Activated T-helper 1 cell treated with anti-CD3 and anti-CD28 coated beads, Interleukin-12 subunit alpha, Interleukin-12 subunit beta, Interleukin-2, Interleukin-4 antibody, amounts not matched to agents 30 ng/mL and 10 ng/mL and 1 ng/mL, durations not matched to agents 14 hours and 24 hours and 36 hours (primary cell): ENCODE data around the gene RPS5. TPM values are rescaled to one million over a fixed set of nuclear protein-coding genes. Genes with fewer than 3 reads are reported as not detected.
"Not testable (repeated sequence)": the region's sequence is repeated elsewhere in the genome, so short reads cannot be mapped to it uniquely, and the experiment has no call there.

Experiments used
- DNase-seq: peaks from one replicate; pipeline ENCODE4 v3.0.0; 2021; ENCODE audit warnings: low spot score
- H3K27ac Mint-ChIP-seq: one replicate; pipeline ENCODE4 v1.8.0; 2021; ENCODE audit warnings: mild to moderate bottlenecking, mixed read lengths
- H3K27me3 Mint-ChIP-seq: one replicate; pipeline ENCODE4 v1.8.0; 2022; ENCODE audit warnings: mild to moderate bottlenecking, moderate library complexity, mixed read lengths; ENCODE audit not compliant: insufficient read depth
- H3K36me3 Mint-ChIP-seq: one replicate; pipeline ENCODE4 v1.8.0; 2021; ENCODE audit warnings: low read depth, mixed read lengths
- H3K4me1 Mint-ChIP-seq: one replicate; pipeline ENCODE4 v1.8.0; 2021; ENCODE audit warnings: low read depth, mixed read lengths
- H3K4me3 Mint-ChIP-seq: one replicate; pipeline ENCODE4 v1.8.0; 2021; ENCODE audit warnings: mild to moderate bottlenecking, moderate library complexity, mixed read lengths
- H3K9me3 Mint-ChIP-seq: one replicate; pipeline ENCODE4 v1.8.0; 2021; ENCODE audit warnings: mixed read lengths
- intact Hi-C: fragments of 100-400 bp; cut with micrococcal nuclease; formaldehyde crosslinking; loops from one replicate; pipeline ENCODE4 v1.15.1; 2024
- total RNA-seq: library from RNA; stranded (reverse); gene quantifications from 2 replicates; pipeline ENCODE4 v1.2.3, GENCODE V29; 2022

The RPS5 gene
- total RNA-seq, 1 donor from 2014 or later = 1,157 TPM

- Mint-ChIP-seq H3K36me3 (peaks cover 5% of the 10 kb centered on the region), H3K4me3 (peak within 1 kb of the TSS; percentile 84), H3K9me3 (no peaks in the 10 kb centered on the region), H3K27ac (peak within 1 kb of the TSS; percentile 98), H3K27me3 (no peaks in the 10 kb centered on the region), H3K4me1 (peaks cover 35% of the 10 kb centered on the region)
- intact Hi-C loops = loop anchor here (1.0 to 2.0 kb wide), 12 partner anchors 32 to 594 kb away; partner anchors contain the start of genes ERVK3-1, UBE2M, ZNF132 and ZNF274
- peak; percentile 90 for DNase-seq
Measured at GRCh38 chr19:58408152-58409009, 21.3 kb downstream of the RPS5 start, which contains the start of gene ZNF584. TSS of gene ZNF584 (plus strand) at chr19:58408649. CDS start at chr19:58409148, 499 bp downstream.

- DNase-seq = no peak
- H3K4me1 Mint-ChIP-seq = peaks cover 30% of the 10 kb centered on the region
- intact Hi-C loops = loop anchor here (2.0 kb wide), 2 partner anchors 46 to 594 kb away; partner anchors contain the start of genes ZNF497 and ZNF552
- no peaks in the 10 kb centered on the region for H3K9me3 Mint-ChIP-seq
- H3K4me3 Mint-ChIP-seq = peak overlapping the region; percentile 84
- peaks cover 5% of the 10 kb centered on the region for H3K36me3 Mint-ChIP-seq
- no peaks in the 10 kb centered on the region for H3K27me3 Mint-ChIP-seq
- H3K27ac Mint-ChIP-seq = peak overlapping the region; percentile 67
Measured at GRCh38 chr19:58409010-58409790, 22.1 kb downstream of the RPS5 start.

- Mint-ChIP-seq H3K36me3 (peaks cover 47% of the 10 kb centered on the region), H3K9me3 (peaks cover 19% of the 10 kb centered on the region), H3K27me3 (no peaks in the 10 kb centered on the region), H3K27ac (no peak overlapping the region), H3K4me1 (no peaks in the 10 kb centered on the region), H3K4me3 (no peak overlapping the region)
- intact Hi-C loops = no loop called here
- no peak for DNase-seq
Measured at GRCh38 chr19:58416604-58417003, 29.5 kb downstream of the RPS5 start.

GRCh38 chr19:58417071-58417470 lies 30.0 kb downstream of the RPS5 start:
- Mint-ChIP-seq H3K9me3 (peaks cover 21% of the 10 kb centered on the region), H3K27me3 (no peaks in the 10 kb centered on the region), H3K36me3 (peaks cover 49% of the 10 kb centered on the region), H3K4me1 (no peaks in the 10 kb centered on the region), H3K4me3 (no peak overlapping the region), H3K27ac (no peak overlapping the region)
- no peak for DNase-seq
- intact Hi-C loops = no loop called here

GRCh38 chr19:58428617-58429016 lies 41.5 kb downstream of the RPS5 start:
- no peaks in the 10 kb centered on the region for H3K27me3 Mint-ChIP-seq
- H3K36me3 Mint-ChIP-seq = peaks cover 19% of the 10 kb centered on the region
- no peaks in the 10 kb centered on the region for H3K4me1 Mint-ChIP-seq
- H3K27ac Mint-ChIP-seq = no peak overlapping the region
- H3K9me3 Mint-ChIP-seq = peaks cover 74% of the 10 kb centered on the region
- intact Hi-C loops = no loop called here
- DNase-seq = no peak
- H3K4me3 Mint-ChIP-seq = no peak overlapping the region

GRCh38 chr19:58429745-58430144 lies 42.7 kb downstream of the RPS5 start:
- intact Hi-C loops = no loop called here
- H3K36me3 Mint-ChIP-seq = peaks cover 27% of the 10 kb centered on the region
- no peak overlapping the region for H3K4me3 Mint-ChIP-seq
- no peaks in the 10 kb centered on the region for H3K4me1 Mint-ChIP-seq
- no peak for DNase-seq
- no peaks in the 10 kb centered on the region for H3K27me3 Mint-ChIP-seq
- H3K27ac Mint-ChIP-seq = no peak overlapping the region
- H3K9me3 Mint-ChIP-seq = peaks cover 80% of the 10 kb centered on the region

- no peak overlapping the region for H3K27ac Mint-ChIP-seq
- peaks cover 5% of the 10 kb centered on the region for H3K4me1 Mint-ChIP-seq
- intact Hi-C loops = no loop called here
- H3K4me3 Mint-ChIP-seq = no peak overlapping the region
- no peak for DNase-seq
- peaks cover 60% of the 10 kb centered on the region for H3K36me3 Mint-ChIP-seq
- H3K9me3 Mint-ChIP-seq = peaks cover 86% of the 10 kb centered on the region
- H3K27me3 Mint-ChIP-seq = no peaks in the 10 kb centered on the region
Measured at GRCh38 chr19:58434217-58434616, 47.1 kb downstream of the RPS5 start.

- peak; percentile 94 for DNase-seq
- Mint-ChIP-seq H3K36me3 (peaks cover 45% of the 10 kb centered on the region), H3K4me1 (peaks cover 24% of the 10 kb centered on the region), H3K27me3 (no peaks in the 10 kb centered on the region), H3K4me3 (peak within 1 kb of the TSS; percentile 97), H3K27ac (peak within 1 kb of the TSS; percentile 98), H3K9me3 (peaks cover 58% of the 10 kb centered on the region)
- intact Hi-C loops = loop anchor here (1.0 kb wide), 15 partner anchors 11 to 1120 kb away; partner anchors contain the start of genes ERVK3-1, MZF1, RPS5 and ZNF274
Measured at GRCh38 chr19:58439576-58440554, 52.8 kb downstream of the RPS5 start, which contains the start of gene ZNF132. TSS of gene ZNF132 (minus strand) at chr19:58440153. CDS start at chr19:58439821, 332 bp downstream.

GRCh38 chr19:58440556-58440955 lies 53.5 kb downstream of the RPS5 start:
- no peaks in the 10 kb centered on the region for H3K27me3 Mint-ChIP-seq
- peak overlapping the region; percentile 98 for H3K27ac Mint-ChIP-seq
- H3K4me1 Mint-ChIP-seq = peaks cover 24% of the 10 kb centered on the region
- intact Hi-C loops = loop anchor here (1.0 kb wide), 15 partner anchors 11 to 1120 kb away; partner anchors contain the start of genes ERVK3-1, MZF1, RPS5 and ZNF274
- H3K36me3 Mint-ChIP-seq = peaks cover 38% of the 10 kb centered on the region
- no peak for DNase-seq
- peaks cover 51% of the 10 kb centered on the region for H3K9me3 Mint-ChIP-seq
- H3K4me3 Mint-ChIP-seq = peak overlapping the region; percentile 97

GRCh38 chr19:58442986-58443385 lies 55.9 kb downstream of the RPS5 start:
- Mint-ChIP-seq H3K9me3 (peaks cover 36% of the 10 kb centered on the region), H3K4me1 (peaks cover 24% of the 10 kb centered on the region), H3K36me3 (peaks cover 18% of the 10 kb centered on the region)
- H3K27ac Mint-ChIP-seq, H3K4me3 Mint-ChIP-seq, H3K27me3 Mint-ChIP-seq, DNase-seq, intact Hi-C loops: not testable (repeated sequence)
